ENCODE results near the gene GNA15. TPM values are rescaled to one million over a fixed set of nuclear protein-coding genes. Genes with fewer than 3 reads are reported as not detected.

Gene GNA15
- polyA plus RNA-seq, 3 donors: 0.86 to 8.5 (median 6.9) TPM

- 91 to 95% (median 92%) methylated on average over 42 of the region's 42 CpGs for WGBS, 3 donors
- H3K27ac ChIP-seq (ENCODE audit: low read depth, low read length): no peak overlapping the region
Observed at GRCh38 chr19:3118232-3119070, 17.4 kb upstream of the GNA15 start.

GRCh38 chr19:3119071-3119595 lies 16.7 kb upstream of the GNA15 start:
- 94% methylated on average over 21 to 23 of the region's 23 CpGs for WGBS, 3 donors
- H3K27ac ChIP-seq (ENCODE audit: low read depth, low read length): no peak overlapping the region

- 85 to 89% (median 87%) methylated on average over 22 to 26 of the region's 26 CpGs for WGBS, 3 donors
Observed at GRCh38 chr19:3119693-3120380, 16.0 kb upstream of the GNA15 start.

GRCh38 chr19:3120611-3121276 lies 15.1 kb upstream of the GNA15 start:
- 93 to 94% (median 94%) methylated on average over 37 to 38 of the region's 38 CpGs for WGBS, 3 donors
- no peak overlapping the region for H3K27ac ChIP-seq (ENCODE audit: low read depth, low read length)

More at GRCh38 chr19:3119693-3120380, 16.0 kb upstream of the GNA15 start:
- H3K27ac ChIP-seq (ENCODE audit: low read depth, low read length): no peak overlapping the region

- WGBS, 3 donors: 87 to 92% (median 90%) methylated on average over 22 of the region's 22 CpGs
- no peak overlapping the region for H3K27ac ChIP-seq (ENCODE audit: low read depth, low read length)
Observed at GRCh38 chr19:3121396-3121795, 14.4 kb upstream of the GNA15 start.

- WGBS, 3 donors: 89 to 92% (median 90%) methylated on average over 39 to 40 of the region's 40 CpGs
- no peak overlapping the region for H3K27ac ChIP-seq (ENCODE audit: low read depth, low read length)
Observed at GRCh38 chr19:3121821-3122511, 13.9 kb upstream of the GNA15 start.

GRCh38 chr19:3122512-3122870 lies 13.3 kb upstream of the GNA15 start:
- H3K27ac ChIP-seq (ENCODE audit: low read depth, low read length): no peak overlapping the region
- WGBS, 3 donors: 91% methylated on average over 21 to 22 of the region's 22 CpGs

- no peak overlapping the region for H3K27ac ChIP-seq (ENCODE audit: low read depth, low read length)
- 75 to 86% (median 82%) methylated on average over 28 to 29 of the region's 29 CpGs for WGBS, 3 donors
Observed at GRCh38 chr19:3123088-3123721, 12.6 kb upstream of the GNA15 start.

GRCh38 chr19:3123956-3124355 lies 11.9 kb upstream of the GNA15 start:
- 38 to 47% (median 39%) methylated on average over 8 of the region's 8 CpGs for WGBS, 3 donors
- H3K27ac ChIP-seq (ENCODE audit: low read depth, low read length): no peak overlapping the region

GRCh38 chr19:3124630-3125029 lies 11.2 kb upstream of the GNA15 start:
- no peak overlapping the region for H3K27ac ChIP-seq (ENCODE audit: low read depth, low read length)
- 71 to 79% (median 73%) methylated on average over 16 of the region's 16 CpGs for WGBS, 3 donors

- WGBS, 3 donors: 15 to 28% (median 26%) methylated on average over 14 of the region's 14 CpGs
- no peak overlapping the region for H3K27ac ChIP-seq (ENCODE audit: low read depth, low read length)
Observed at GRCh38 chr19:3125900-3126524, 9.8 kb upstream of the GNA15 start.

GRCh38 chr19:3129112-3129511 lies 6.7 kb upstream of the GNA15 start:
- H3K27ac ChIP-seq (ENCODE audit: low read depth, low read length): no peak overlapping the region
- 0 to 30% (median 23%) methylated on average over 1 of the region's 1 CpG for WGBS, 3 donors

- H3K27ac ChIP-seq (ENCODE audit: low read depth, low read length): no peak overlapping the region
- 90 to 93% (median 92%) methylated on average over 24 of the region's 24 CpGs for WGBS, 3 donors
Observed at GRCh38 chr19:3131168-3131567, 4.7 kb upstream of the GNA15 start.

GRCh38 chr19:3132971-3133792 lies 2.7 kb upstream of the GNA15 start:
- H3K27ac ChIP-seq (ENCODE audit: low read depth, low read length): no peak overlapping the region
- WGBS, 3 donors: 36 to 53% (median 40%) methylated on average over 24 of the region's 24 CpGs

- H3K27ac ChIP-seq (ENCODE audit: low read depth, low read length): peak overlapping the region; percentile 42
- 49 to 78% (median 66%) methylated on average over 4 of the region's 4 CpGs for WGBS, 3 donors
Observed at GRCh38 chr19:3133793-3134116, 2.1 kb upstream of the GNA15 start.

- no peak overlapping the region for H3K27ac ChIP-seq (ENCODE audit: low read depth, low read length)
- WGBS, 3 donors: 36 to 74% (median 52%) methylated on average over 16 of the region's 16 CpGs
Observed at GRCh38 chr19:3136684-3137055, 837 bp downstream of the GNA15 start.

- whole genome bisulfite sequencing, 3 donors: 14 to 63% (median 19%) methylated on average over 7 of the region's 7 CpGs
- H3K27ac ChIP-seq (ENCODE audit: low read depth, low read length): no peak overlapping the region
Observed at GRCh38 chr19:3137119-3137518, 1.3 kb downstream of the GNA15 start.

Data from adipose tissue (tissue), 3 donors.